Urothelium cell line (cell line): ENCODE measurements around the gene USP4.
"Not testable (repeated sequence)": the region's sequence is repeated elsewhere in the genome, so short reads cannot be mapped to it uniquely, and the experiment has no call there.

Source experiments
- DNase-seq: peaks from one replicate; pipeline ENCODE4 v3.0.0; 2011; ENCODE audit warnings: low spot score, mixed read lengths
- FAIRE-seq: peaks from 2 replicates; lab custom pipeline; 2011; peaks lifted over from hg19 to GRCh38; lab: Jason Lieb, UNC

USP4 gene

DNA sequence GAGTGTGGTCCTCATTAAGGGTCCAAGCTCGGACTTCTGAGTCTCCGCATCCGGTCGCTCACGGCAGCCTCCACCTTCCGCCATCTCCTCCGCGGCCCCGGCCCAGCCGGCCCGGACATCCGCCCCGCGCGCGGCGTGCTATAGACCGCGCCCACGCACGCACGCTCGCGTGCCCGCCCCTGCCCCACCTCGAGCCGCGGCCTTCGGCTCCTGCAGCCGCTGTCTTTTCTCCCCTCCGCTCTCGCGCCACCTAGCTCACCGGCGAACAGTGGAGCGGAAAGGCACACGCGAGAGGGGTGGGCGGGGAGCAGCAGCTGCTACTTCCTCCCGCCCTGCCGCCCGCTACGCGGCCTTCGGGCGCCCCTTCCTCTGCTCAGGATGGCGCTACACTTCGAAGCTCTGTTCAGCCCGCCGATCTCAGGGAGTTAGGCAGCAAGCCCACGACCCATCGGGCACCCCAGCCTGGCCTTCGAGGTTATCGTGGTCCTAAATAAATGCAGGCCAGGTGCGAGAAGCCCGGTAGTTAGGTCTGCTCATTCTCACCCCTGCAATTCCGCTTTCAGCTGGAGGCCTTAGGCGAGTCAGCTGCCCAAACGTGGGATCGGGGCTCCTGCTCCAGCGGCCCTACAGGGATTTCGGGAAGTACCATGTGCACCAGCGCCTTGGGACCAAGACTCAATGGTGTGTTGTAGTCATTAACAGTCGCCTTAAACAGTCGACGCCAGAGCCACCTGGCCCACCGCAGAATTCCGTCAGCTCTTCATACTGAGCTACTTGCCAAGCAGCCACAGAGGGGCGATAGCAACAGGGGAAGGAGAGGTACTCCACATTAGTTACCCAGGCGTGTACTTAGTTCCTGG lies at the start of gene USP4:
Gene USP4 (minus strand): TSS at position 113 of the 860 bp plus-strand sequence. CDS start 29 bp downstream, at position 84.
- peak; percentile 98 for FAIRE-seq
- peak; percentile 96 for DNase-seq

GRCh38 chr3:49389297-49389696 lies 49.4 kb upstream of the USP4 start:
- DNase-seq (no peak), FAIRE-seq (no peak)

GRCh38 chr3:49388289-49388820 lies 48.5 kb upstream of the USP4 start:
- DNase-seq (no peak), FAIRE-seq (no peak)

- DNase-seq (no peak), FAIRE-seq (no peak)
These were observed 47.9 kb upstream of the USP4 start for GRCh38 chr3:49387721-49388120.

DNA sequence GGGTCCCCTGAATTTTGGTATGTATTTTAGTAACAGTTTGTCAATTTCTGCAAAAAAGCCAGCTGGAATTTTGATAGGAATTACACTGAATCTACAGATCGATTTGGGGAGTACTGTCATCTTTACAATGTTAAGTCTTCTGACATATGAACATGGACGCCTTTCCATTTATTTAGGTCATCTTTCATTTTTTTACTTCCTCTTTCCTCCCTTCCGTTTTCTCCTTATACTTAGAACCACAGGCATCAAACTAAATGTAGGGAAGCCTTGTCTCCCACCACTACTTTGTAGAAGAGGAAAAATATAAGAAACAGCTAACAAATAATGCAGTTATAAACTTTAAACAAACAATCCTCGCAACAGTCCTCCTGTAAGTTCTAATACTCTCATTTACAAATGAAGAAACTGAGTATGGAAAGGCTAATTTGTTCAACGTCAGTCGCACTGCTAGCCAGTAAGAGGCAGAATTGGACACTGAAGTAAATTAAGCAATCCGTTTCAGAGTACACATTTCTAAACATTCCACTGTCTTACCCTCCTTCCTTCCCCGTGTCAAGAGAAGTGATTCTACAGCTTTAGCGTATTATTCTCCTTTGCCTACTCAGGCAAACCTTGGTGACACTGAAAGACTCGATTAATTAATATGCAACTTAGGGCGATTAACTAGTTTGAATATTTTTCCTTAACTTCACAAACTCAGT lies 46.4 kb upstream of the USP4 start:
- FAIRE-seq, result no peak
- DNase-seq, result no peak

GRCh38 chr3:49385617-49386016 lies 45.8 kb upstream of the USP4 start:
- no peak for DNase-seq
- no peak for FAIRE-seq

GRCh38 chr3:49383387-49383786 lies 43.5 kb upstream of the USP4 start:
- no peak for FAIRE-seq

GRCh38 chr3:49378249-49378895 lies 38.5 kb upstream of the USP4 start:
- peak; percentile 5 for FAIRE-seq
- DNase-seq, result no peak

More at GRCh38 chr3:49383387-49383786, 43.5 kb upstream of the USP4 start:
- DNase-seq, result no peak

DNA sequence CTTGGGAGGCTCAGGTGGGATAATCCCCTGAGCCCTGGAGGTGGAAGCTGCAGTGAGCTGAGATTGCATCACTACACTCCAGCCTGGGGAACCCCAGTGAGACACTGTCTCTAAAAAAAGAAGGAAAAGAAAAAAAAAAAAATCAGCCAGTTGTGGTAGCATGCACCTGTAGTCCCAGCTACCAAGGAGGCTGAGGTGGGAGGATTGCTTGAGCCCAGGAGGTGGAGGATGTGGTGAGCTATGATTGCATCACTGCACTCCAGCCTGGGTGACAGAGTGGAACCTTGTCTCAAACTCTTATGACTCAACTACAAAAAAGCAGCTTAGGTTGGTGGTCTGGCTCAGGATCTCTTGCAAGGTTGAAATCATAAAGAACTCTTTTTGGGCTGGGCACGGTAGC lies 37.6 kb upstream of the USP4 start:
- DNase-seq, result peak; percentile 58
- peak; percentile 66 for FAIRE-seq

DNA sequence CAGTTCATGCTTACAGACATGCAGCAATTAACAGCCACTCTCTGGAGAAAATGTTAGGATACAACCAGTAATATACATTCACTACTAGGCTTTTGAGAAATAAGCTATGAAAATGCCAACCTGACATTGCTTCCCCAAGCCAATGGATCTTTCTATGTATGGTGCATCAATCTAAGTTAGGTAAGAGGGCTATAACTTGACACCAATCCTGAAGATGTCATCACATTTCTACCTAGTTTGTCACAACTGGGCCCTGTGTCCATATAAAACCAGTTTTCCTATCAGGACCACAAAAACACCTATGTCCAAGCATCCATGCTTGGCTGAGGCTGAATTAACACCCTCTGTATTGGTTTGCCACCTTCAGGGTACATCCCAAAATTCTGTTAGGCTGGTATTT lies 32.1 kb upstream of the USP4 start:
- FAIRE-seq (no peak), DNase-seq (no peak)

- no peak for FAIRE-seq
These were observed 30.9 kb upstream of the USP4 start for GRCh38 chr3:49370585-49371290.

DNA sequence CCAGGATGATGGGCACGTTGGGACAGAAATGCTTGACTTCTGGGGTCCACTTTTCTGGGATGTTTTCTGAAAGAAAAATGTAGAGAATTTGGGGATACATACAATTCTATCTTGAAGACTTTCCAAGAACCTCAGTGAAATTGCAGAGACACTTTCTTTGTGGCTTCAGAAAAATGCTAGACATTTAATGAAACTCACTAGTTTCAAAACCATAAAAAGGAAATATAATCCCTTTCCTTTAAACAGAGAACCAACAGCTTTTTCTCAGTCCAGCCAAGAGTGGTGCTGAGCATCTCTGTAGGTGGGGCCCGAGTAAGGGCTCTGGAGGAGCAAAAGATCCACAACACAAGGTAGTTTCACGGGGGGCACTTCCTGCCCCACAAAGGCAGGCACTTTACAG lies 22.7 kb upstream of the USP4 start:
- FAIRE-seq, result no peak
- DNase-seq, result no peak

More at GRCh38 chr3:49370585-49371290, 30.9 kb upstream of the USP4 start:
- no peak for DNase-seq

GRCh38 chr3:49359623-49360022 lies 19.8 kb upstream of the USP4 start:
- FAIRE-seq, result no peak

GRCh38 chr3:49358884-49359225 lies 19.0 kb upstream of the USP4 start:
- DNase-seq, result peak; percentile 41
- no peak for FAIRE-seq

More at GRCh38 chr3:49359623-49360022, 19.8 kb upstream of the USP4 start:
- DNase-seq, result no peak

DNA sequence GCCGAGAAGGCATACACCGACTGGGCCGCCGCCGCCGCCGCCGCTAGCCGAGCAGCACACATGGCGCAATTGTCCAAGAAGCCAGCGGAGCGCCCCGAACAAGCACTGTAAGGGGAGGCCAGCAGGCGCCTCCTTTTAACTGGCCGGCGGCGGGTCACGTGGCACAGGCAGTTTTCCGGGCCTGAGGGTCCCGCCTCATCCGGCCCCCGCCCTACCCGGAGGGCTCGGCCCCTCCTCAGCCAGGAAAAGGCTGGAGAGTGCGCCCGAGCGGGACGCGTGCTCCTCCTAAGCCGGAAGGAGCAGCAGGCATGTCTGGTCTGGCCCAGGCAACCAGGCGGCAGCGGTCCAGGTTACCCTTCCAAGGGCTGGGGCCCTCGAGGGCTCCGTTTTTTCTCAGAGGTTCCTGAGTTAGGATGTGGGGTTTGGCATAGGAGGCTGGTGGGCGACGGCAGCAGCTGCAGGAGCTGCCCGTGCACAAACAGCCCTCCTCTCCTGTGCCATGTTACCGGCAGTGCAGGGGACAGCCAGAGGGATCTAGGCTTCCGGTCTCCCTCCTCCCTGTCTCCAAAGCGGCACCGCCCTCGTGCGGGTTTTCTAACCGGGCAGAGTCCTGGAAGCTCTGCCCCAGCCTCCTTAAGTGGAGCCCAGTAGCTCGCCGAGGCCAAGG lies 18.5 kb upstream of the USP4 start, which contains the start of gene GPX1:
Gene GPX1 (minus strand): TSS at position 137 of the 667 bp plus-strand sequence. CDS start 75 bp downstream, at position 62.
- FAIRE-seq (no peak), DNase-seq (peak; percentile 97)

- not testable (repeated sequence) for FAIRE-seq
- DNase-seq, result peak; percentile 44
These were observed 17.8 kb upstream of the USP4 start for GRCh38 chr3:49357443-49358216.

DNA sequence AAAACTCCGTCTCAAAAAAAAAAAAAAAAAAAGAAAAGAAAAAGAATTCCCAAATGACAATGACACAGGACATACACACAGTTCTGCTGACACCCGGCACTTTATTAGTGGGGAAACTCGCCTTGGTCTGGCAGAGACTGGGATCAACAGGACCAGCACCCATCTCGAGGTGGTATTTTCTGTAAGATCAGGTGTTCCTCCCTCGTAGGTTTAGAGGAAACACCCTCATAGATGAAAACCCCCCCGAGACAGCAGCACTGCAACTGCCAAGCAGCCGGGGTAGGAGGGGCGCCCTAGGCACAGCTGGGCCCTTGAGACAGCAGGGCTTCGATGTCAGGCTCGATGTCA lies 17.2 kb upstream of the USP4 start:
- not testable (repeated sequence) for DNase-seq, FAIRE-seq

GRCh38 chr3:49352890-49353421 lies 13.1 kb upstream of the USP4 start:
- DNase-seq (no peak), FAIRE-seq (no peak)

- no peak for FAIRE-seq
These were observed 12.4 kb upstream of the USP4 start for GRCh38 chr3:49352281-49352680.

More at GRCh38 chr3:49352281-49352680, 12.4 kb upstream of the USP4 start:
- no peak for DNase-seq
